Hepatocyte (in vitro differentiated cells): ENCODE data around the gene SLC30A7.
"Not testable (repeated sequence)": the region's sequence is repeated elsewhere in the genome, so short reads cannot be mapped to it uniquely, and the experiment has no call there.

ENCODE experiments used
- EZH2 ChIP-seq: fragments of 200-600 bp; sonication (generic); IDR thresholded peaks from 2 replicates; pipeline ENCODE4 v1.6.1; 2016; ENCODE audit warnings: antibody characterized with exemption, mild to moderate bottlenecking, borderline replicate concordance
- EZH2phosphoT487 ChIP-seq: fragments of 200-600 bp; sonication (generic); IDR thresholded peaks from one replicate; pipeline ENCODE4 v1.6.1; 2018; ENCODE audit warnings: antibody characterized with exemption, mild to moderate bottlenecking, low read depth, moderate library complexity; ENCODE audit not compliant: unreplicated experiment, severe bottlenecking
- TF ChIP-seq, protein P1 (sequence below): fragments of 200-600 bp; sonication (generic); IDR thresholded peaks from 2 replicates; pipeline ENCODE4 v1.5.1; 2016; ENCODE audit warnings: antibody characterized with exemption, mild to moderate bottlenecking; ENCODE audit not compliant: poor library complexity

DNA sequence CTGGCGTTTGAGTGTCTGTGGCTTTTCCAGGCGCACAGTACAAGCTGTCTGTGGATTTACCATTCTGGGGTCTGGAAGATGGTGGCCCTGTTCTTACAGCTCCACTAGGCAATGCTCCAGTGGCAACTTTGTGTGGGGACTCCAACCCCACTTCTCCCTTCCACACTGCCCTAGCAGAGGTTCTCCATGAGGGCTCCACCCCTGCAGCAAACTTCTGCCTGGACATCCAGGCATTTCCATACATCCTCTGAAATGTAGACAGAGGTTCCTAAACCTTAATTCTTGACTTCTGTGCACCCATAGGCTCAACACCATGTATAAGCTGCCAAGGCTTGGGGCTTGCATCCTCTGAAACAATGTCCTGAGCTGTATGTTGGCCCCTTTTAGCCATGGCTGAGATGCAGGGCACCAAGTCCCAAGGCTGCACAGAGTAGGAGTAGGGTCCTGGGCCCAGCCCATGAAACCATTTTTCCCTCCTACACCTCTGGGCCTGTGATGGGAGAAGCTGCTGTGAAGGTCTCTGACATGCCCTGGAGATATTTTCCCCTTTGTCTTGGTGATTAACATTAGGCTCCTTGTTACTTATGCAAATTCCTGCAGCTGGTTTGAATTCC lies 5.9 kb upstream of the SLC30A7 start:
- not testable (repeated sequence) for TF ChIP-seq EZH2, EZH2phosphoT487
- TF ChIP-seq, protein P1, sequence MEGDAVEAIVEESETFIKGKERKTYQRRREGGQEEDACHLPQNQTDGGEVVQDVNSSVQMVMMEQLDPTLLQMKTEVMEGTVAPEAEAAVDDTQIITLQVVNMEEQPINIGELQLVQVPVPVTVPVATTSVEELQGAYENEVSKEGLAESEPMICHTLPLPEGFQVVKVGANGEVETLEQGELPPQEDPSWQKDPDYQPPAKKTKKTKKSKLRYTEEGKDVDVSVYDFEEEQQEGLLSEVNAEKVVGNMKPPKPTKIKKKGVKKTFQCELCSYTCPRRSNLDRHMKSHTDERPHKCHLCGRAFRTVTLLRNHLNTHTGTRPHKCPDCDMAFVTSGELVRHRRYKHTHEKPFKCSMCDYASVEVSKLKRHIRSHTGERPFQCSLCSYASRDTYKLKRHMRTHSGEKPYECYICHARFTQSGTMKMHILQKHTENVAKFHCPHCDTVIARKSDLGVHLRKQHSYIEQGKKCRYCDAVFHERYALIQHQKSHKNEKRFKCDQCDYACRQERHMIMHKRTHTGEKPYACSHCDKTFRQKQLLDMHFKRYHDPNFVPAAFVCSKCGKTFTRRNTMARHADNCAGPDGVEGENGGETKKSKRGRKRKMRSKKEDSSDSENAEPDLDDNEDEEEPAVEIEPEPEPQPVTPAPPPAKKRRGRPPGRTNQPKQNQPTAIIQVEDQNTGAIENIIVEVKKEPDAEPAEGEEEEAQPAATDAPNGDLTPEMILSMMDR, result not testable (repeated sequence)
